ENCODE data around the gene PHF19. TPM values are rescaled to one million over a fixed set of nuclear protein-coding genes. Genes with fewer than 3 reads are reported as not detected.

Gene PHF19
- total RNA-seq, 1 experiment from 2014 or later = 19.0 TPM

Other genes with a start within 250 kb of the PHF19 start
- 23.6 and 24.1 TPM in 2 replicates for gene MEGF9, start 162.7 kb downstream of the PHF19 start, total RNA-seq (2014; rRNA removed; shearing (Covaris generic))
- 26.4 and 30.7 TPM in 2 replicates for gene FBXW2, start 83.8 kb downstream of the PHF19 start, total RNA-seq (2014; rRNA removed; shearing (Covaris generic))
- 23.9 and 27.9 TPM in 2 replicates for gene PSMD5, start 34.3 kb downstream of the PHF19 start, total RNA-seq (2014; rRNA removed; shearing (Covaris generic))
- 0.32 and 0.51 TPM in 2 replicates for gene TRAF1, start 49.6 kb upstream of the PHF19 start, total RNA-seq (2014; rRNA removed; shearing (Covaris generic))
- 1.8 and 1.9 TPM in 2 replicates for gene C5, start 173.1 kb upstream of the PHF19 start, total RNA-seq (2014; rRNA removed; shearing (Covaris generic))
- gene CNTRL, start 197.8 kb upstream of the PHF19 start, total RNA-seq (2014; rRNA removed; shearing (Covaris generic)) = 27.2 and 28.9 TPM in 2 replicates